HG02885 (cell line): ENCODE data around the gene MMAA.
"Not testable (repeated sequence)": the region's sequence is repeated elsewhere in the genome, so short reads cannot be mapped to it uniquely, and the experiment has no call there.

Experiments
- ATAC-seq: cut with Tn5 transposase; IDR thresholded peaks from one replicate; pipeline ENCODE4 v1.9.1; 2021; ENCODE audit warnings: mild to moderate bottlenecking; ENCODE audit not compliant: unreplicated experiment, poor library complexity

The MMAA gene

DNA sequence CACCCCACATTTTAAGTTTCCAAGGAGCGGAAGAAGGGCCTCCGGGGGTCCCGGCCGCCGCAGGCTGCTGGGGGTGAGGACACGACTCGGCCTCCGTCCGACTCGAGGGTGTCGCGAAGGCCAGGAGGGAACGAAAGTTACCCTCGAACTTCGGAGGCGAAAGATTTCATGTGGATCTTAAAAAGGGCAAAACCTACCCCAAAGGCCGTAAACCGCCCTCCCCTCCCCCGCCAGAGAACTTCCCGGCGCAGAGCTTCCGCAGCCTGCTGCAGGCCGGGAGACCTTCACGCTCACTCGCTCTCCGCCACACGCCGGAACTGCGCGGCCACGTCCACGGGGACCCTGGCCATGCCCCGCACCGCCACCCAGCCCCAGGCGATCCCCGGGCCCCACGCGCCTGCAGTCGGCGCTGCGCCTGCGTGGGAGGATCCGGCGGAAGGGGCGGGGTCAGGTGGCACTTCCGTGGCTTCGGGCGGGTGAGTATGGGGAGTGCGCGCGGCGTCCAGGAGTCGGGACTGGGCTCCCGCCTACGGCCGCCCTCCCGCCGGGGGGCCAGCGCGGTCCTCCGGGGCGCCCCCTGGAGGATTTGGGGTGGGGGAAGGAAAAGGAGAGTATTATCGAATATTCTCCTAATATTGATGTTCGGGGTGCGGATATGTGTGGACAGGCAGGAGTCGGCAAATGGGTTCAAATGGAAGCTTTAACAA lies at the start of gene MMAA:
Gene MMAA (plus strand): TSS at position 454 of the 707 bp plus-strand sequence. CDS start 19,755 bp downstream, outside the sequence.
- ATAC-seq: peak; percentile 91

- not testable (repeated sequence) for ATAC-seq
These were observed 44.6 kb upstream of the MMAA start for GRCh38 chr4:145574546-145574945.

- ATAC-seq: no peak
These were observed 38.3 kb upstream of the MMAA start for GRCh38 chr4:145580906-145581305.

DNA sequence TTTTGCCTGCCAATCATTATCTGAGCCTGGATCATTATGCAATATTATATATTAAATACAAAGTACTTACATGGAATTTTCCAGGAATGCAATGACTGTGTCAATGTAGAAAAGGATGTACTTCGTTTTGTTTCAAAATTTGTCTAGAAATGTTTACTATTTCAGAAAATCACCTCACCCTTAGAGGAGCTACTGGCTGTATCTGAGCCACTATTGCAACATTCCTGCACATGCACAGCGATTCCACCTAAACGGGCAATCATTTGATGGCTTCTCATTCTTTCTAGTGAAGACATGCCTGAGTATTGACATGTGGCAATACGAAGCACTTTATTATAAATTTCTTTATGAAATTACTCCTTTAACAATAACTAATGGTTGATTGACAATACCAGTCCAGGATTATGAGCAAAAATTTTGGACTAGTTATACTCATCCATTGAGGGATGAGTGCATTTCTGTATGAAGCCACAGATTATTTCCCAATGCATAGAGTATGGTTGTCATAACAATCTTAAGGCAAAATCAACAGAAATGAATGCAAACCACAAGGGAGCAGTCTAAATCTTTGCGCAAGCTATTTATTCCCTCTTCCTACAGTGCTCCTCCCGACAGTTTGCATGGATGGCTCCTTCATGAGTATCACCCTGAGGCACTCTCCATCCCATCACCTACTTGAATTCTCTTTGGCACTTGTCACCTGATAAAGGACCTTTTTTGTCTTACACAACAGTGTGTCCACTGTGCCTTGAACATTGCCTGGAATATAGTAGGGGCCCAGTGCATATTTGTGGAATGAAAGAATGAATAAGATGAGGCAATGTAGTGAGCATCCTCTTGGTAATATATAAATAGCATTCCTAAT lies 35.8 kb upstream of the MMAA start:
- no peak for ATAC-seq

GRCh38 chr4:145587088-145587754 lies 32.0 kb upstream of the MMAA start:
- ATAC-seq: no peak

- not testable (repeated sequence) for ATAC-seq
These were observed 29.8 kb upstream of the MMAA start for GRCh38 chr4:145589381-145589780.

- ATAC-seq: no peak
These were observed 29.1 kb upstream of the MMAA start for GRCh38 chr4:145589916-145590702.

DNA sequence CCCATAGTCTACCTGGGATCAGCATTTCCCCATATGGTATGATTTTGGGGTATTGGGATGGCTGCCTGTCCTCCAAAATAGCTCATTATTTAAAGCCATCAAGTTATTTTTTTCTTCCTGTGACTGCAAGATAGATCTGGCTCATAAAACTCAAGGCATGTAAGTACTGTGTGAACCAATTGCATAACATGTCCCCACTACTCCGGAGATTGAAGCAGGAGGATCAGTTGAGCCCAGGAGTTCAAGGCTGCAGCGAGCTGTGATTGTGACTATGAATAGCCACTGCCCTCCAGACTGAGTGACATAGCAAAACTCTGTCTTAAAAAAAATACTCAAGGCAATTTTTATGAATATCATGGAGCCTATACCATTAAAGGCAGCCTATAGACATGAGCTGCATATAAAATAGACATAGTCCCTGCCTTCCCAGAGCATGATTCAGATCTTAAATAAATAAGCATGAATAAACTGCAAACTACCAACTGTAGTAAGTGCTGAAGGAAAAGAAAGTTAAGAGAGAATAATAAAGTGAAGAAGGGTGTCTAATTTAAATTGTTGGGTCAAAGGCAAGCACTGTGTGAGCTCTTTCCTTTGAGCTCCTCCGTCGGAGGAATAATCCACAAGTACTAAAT lies 16.9 kb upstream of the MMAA start:
- ATAC-seq: no peak

DNA sequence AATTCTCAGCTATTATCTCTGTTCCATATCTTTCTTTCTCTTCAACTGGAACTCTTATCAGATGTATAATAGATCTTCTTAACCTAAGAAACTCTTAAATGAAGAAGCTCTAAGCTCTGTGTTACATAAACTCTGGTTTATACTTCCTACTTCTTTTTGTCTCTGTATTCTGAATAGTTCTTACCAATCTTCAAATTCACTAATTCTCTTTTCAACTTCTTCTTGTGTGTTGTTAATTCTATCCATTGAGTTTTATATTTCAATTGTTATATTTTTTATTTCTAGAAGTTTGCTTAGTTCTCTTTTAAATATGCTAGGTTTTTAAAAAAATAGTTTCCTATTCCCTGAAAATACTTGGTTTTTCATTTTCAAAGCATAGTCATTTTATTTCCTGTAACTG lies 13.2 kb upstream of the MMAA start:
- no peak for ATAC-seq

- ATAC-seq: peak; percentile 91
These were observed 9.4 kb upstream of the MMAA start for GRCh38 chr4:145609481-145610427.

DNA sequence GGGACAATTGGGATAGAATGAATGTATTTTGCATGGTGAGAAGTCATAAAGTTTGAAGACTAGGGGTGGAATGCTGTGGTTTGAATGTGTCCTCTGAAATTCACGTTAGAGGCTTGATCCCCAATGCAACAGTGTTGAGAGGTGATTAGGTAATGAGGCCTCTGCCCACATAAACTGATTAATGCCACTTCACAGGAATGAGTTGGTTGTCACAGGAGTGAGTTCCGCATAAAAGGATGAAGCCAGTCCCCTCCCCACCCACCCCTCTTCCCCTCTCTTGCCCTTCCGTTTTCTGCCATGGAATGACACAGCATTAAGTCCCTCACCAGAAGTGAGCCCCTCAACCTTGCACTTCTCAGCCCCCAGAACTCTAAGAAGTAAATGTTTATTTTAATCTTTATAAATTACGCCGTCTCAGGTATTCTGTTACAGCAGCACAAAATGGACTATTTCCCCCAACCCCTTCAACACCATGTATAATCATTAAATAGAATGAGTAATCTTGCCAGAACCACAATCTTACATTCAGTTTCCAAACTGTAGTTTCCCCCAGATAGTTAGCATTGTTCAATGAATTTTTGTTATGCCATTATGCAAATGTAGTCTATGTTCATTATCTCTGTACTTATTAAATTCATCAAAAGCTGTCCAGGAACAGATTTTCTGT lies 5.5 kb upstream of the MMAA start:
- no peak for ATAC-seq

DNA sequence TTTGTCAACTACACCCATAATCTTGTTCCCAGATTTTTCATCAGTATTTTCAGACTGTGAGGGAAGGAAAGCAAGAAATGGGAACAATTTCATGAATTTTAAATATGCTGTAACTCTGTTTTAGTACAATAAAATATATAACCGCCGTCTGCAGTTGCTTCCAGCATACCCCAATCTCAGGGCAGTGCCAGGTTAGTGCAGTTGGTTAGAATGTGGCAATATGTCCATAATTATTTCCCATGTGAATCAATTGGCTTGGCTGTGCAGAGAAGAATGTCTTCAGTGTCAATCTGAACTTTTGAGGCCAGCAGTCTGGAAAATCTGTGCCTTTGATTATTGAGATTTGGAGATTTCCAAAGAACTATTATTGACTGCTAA lies 5.0 kb upstream of the MMAA start:
- ATAC-seq: no peak

GRCh38 chr4:145618210-145618931 lies 814 bp upstream of the MMAA start:
- no peak for ATAC-seq

DNA sequence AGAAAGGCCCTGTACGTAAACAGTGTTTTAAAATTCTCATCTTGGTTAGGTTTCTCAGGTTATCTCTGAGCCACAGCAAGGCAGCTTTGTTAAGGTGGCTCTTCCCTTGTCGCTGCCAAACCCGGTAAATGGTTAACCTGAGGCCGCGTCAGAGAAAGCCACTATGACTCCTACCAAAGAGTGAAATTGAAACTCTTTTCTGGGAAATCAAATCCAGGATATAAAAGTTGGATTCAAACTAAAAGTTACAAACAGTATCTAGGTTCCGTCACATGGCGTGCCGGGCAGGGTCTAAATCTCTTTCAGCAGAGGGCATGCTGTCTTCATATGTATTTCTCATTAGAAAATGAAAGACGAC lies 433 bp downstream of the MMAA start:
- ATAC-seq: peak; percentile 47

GRCh38 chr4:145622067-145622466 lies 2.9 kb downstream of the MMAA start:
- not testable (repeated sequence) for ATAC-seq

GRCh38 chr4:145623831-145624230 lies 4.6 kb downstream of the MMAA start:
- no peak for ATAC-seq
